KMS-11 (cell line): ENCODE measurements around the gene NRAP.

ENCODE experiments used
- H2AFZ ChIP-seq: fragments of 200-600 bp; sonication (generic); 2 replicates; pipeline ENCODE4 v1.6.1; 2016; ENCODE audit warnings: antibody characterized with exemption, mixed run types, low read depth
- H3K27ac ChIP-seq: fragments of 200-600 bp; sonication (generic); 2 replicates; pipeline ENCODE4 v1.6.1; 2016; ENCODE audit warnings: mild to moderate bottlenecking, mixed run types
- H3K27me3 ChIP-seq: fragments of 200-600 bp; sonication (generic); 2 replicates; pipeline ENCODE4 v1.6.1; 2017; ENCODE audit warnings: mild to moderate bottlenecking, low read depth, mixed run types, moderate library complexity; ENCODE audit not compliant: insufficient read depth
- H3K36me3 ChIP-seq: fragments of 200-600 bp; sonication (generic); 2 replicates; pipeline ENCODE4 v1.6.1; 2017; ENCODE audit warnings: mild to moderate bottlenecking, mixed run types; ENCODE audit not compliant: insufficient read depth
- H3K4me1 ChIP-seq: fragments of 200-600 bp; sonication (generic); 2 replicates; pipeline ENCODE4 v1.6.1; 2016; ENCODE audit warnings: mild to moderate bottlenecking, low read depth, mixed run types; ENCODE audit not compliant: poor library complexity, severe bottlenecking
- H3K4me2 ChIP-seq: fragments of 200-600 bp; sonication (generic); 2 replicates; pipeline ENCODE4 v1.7.0; 2016; ENCODE audit warnings: mild to moderate bottlenecking, mixed run types
- H3K4me3 ChIP-seq: fragments of 200-600 bp; sonication (generic); IDR thresholded peaks from 2 replicates; pipeline ENCODE4 v1.6.1; 2017; ENCODE audit warnings: low read depth, low read length, mixed read lengths; ENCODE audit not compliant: insufficient read depth
- H3K79me2 ChIP-seq: fragments of 200-600 bp; sonication (generic); 2 replicates; pipeline ENCODE4 v1.6.1; 2016; ENCODE audit warnings: low read depth, mixed run types; ENCODE audit not compliant: insufficient read depth
- H3K9ac ChIP-seq: fragments of 200-600 bp; sonication (generic); 2 replicates; pipeline ENCODE4 v1.6.1; 2016; ENCODE audit warnings: mild to moderate bottlenecking, mixed run types
- H4K20me1 ChIP-seq: fragments of 200-600 bp; sonication (generic); 2 replicates; pipeline ENCODE4 v1.6.1; 2016; ENCODE audit warnings: mild to moderate bottlenecking, mixed run types; ENCODE audit not compliant: insufficient read depth
- CTCF ChIP-seq: fragments of 200-600 bp; sonication (generic); conservative IDR thresholded peaks from 2 replicates; pipeline ENCODE4 v1.6.1; 2017; ENCODE audit warnings: low read depth, mild to moderate bottlenecking, antibody characterized with exemption, low read length, moderate library complexity, mixed read lengths

Gene NRAP

GRCh38 chr10:113554214-113554613 is 109.6 kb downstream of the NRAP start:
- TF ChIP-seq CTCF: no peak
- Histone ChIP-seq H3K36me3 (no peaks in the 10 kb centered on the region), H4K20me1 (no peaks in the 10 kb centered on the region), H3K79me2 (no peaks in the 10 kb centered on the region), H2AFZ (no peak overlapping the region), H3K4me3 (no peak overlapping the region), H3K4me1 (no peaks in the 10 kb centered on the region), H3K9ac (no peak overlapping the region), H3K4me2 (no peak overlapping the region), H3K27me3 (no peaks in the 10 kb centered on the region), H3K27ac (no peak overlapping the region)

DNA sequence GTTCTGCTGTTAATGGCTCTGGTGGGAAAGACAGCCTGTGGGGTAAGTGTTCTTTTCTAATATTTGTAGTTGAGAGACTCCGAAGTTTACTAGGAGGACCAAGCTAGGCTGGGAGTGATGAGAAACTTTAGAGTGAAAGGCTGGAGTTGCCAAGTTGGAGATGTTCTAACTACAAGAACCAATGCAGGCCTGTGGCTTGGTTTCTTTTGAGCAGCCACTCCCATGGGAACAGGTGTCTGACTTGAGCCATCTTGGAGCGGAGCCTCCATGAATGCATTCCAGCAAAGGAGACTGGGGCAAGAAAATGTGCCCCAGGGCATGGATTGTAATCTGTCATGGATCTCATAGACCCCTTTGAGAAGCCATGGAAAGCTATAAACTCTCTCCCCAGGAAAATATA is 110.7 kb downstream of the NRAP start:
- no peaks in the 10 kb centered on the region for H3K36me3 ChIP-seq
- no peaks in the 10 kb centered on the region for H3K4me1 ChIP-seq
- no peak overlapping the region for H3K9ac ChIP-seq
- H3K4me3 ChIP-seq: no peak overlapping the region
- no peak overlapping the region for H2AFZ ChIP-seq
- no peak overlapping the region for H3K27ac ChIP-seq
- no peaks in the 10 kb centered on the region for H4K20me1 ChIP-seq
- no peaks in the 10 kb centered on the region for H3K79me2 ChIP-seq
- no peaks in the 10 kb centered on the region for H3K27me3 ChIP-seq
- H3K4me2 ChIP-seq: no peak overlapping the region
- no peak for TF ChIP-seq CTCF

GRCh38 chr10:113552701-113553100 is 111.1 kb downstream of the NRAP start, which contains the start of gene HABP2:
Gene HABP2 (plus strand): TSS chr10:113553053. CDS start chr10:113553122, 69 bp downstream.
- no peak within 1 kb of the TSS for H3K4me3 ChIP-seq
- H3K36me3 ChIP-seq: no peaks in the 10 kb centered on the region
- H3K4me2 ChIP-seq: no peak within 1 kb of the TSS
- H3K27me3 ChIP-seq: no peaks in the 10 kb centered on the region
- H3K79me2 ChIP-seq: no peaks in the 10 kb centered on the region
- H3K9ac ChIP-seq: no peak within 1 kb of the TSS
- no peaks in the 10 kb centered on the region for H4K20me1 ChIP-seq
- H3K4me1 ChIP-seq: no peaks in the 10 kb centered on the region
- TF ChIP-seq CTCF: no peak
- no peak within 1 kb of the TSS for H2AFZ ChIP-seq
- H3K27ac ChIP-seq: no peak within 1 kb of the TSS

DNA sequence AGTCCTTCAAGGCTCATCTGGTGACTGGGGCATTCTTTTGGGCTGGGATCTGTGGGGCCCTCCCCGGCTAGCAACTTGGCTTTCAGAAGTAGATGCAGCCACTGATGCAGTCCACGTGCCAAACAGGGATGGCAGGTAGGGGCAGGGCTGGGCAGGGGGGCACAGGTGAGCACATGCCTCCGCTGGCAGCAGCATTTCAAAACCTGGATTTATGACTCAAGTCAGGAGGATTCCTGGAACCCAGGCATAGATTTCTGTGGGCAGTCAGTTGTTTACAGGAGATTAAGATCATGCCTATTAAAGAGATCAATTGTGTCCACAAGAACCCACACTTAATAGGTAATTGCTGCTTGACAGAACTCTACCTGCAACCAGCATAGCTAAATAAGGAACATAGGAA is 111.8 kb downstream of the NRAP start:
- Histone ChIP-seq H3K27me3 (no peaks in the 10 kb centered on the region), H4K20me1 (no peaks in the 10 kb centered on the region), H3K9ac (no peak overlapping the region), H3K27ac (no peak overlapping the region), H3K4me1 (no peaks in the 10 kb centered on the region), H3K4me3 (no peak overlapping the region), H3K36me3 (no peaks in the 10 kb centered on the region), H3K79me2 (no peaks in the 10 kb centered on the region), H2AFZ (no peak overlapping the region), H3K4me2 (no peak overlapping the region)
- no peak for TF ChIP-seq CTCF

DNA sequence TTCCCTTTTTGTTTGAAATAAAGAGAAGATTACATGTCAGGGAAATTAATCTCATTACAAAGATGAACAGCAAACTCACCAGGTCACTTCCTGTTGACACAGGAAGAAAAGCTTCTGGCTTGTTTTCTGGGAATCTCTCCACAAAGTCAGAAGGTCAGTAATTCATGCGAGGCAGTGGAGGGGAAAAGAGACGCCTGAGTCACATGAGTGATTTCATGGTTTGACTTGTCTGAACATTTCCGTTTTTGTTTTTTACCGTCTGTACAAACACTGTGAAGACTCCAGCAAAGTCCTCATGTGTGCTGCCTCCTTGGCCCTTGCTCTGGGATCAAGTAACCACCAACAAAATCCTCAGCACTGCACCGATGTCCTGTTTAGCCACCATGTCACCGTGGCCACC is 113.5 kb downstream of the NRAP start:
- Histone ChIP-seq H4K20me1 (no peaks in the 10 kb centered on the region), H3K4me2 (no peak overlapping the region), H3K9ac (no peak overlapping the region), H3K4me1 (no peaks in the 10 kb centered on the region), H2AFZ (no peak overlapping the region), H3K79me2 (no peaks in the 10 kb centered on the region), H3K27me3 (no peaks in the 10 kb centered on the region), H3K27ac (no peak overlapping the region), H3K4me3 (no peak overlapping the region), H3K36me3 (no peaks in the 10 kb centered on the region)
- no peak for TF ChIP-seq CTCF
